Bronchial epithelial cell (primary cell): ENCODE measurements around the gene LAMA3. TPM values are rescaled to one million over a fixed set of nuclear protein-coding genes. Genes with fewer than 3 reads are reported as not detected.

Experiments used
- DNase-seq: peaks from one replicate; pipeline ENCODE4 v3.0.0-alpha.2; 2010; ENCODE audit warnings: low read depth
- FAIRE-seq: peaks from 2 replicates; lab custom pipeline; 2011; peaks lifted over from hg19 to GRCh38; lab: Jason Lieb, UNC
- H3K27me3 ChIP-seq: 2 replicates; pipeline ENCODE4 v1.5.1; 2011; ENCODE audit warnings: low read length; ENCODE audit not compliant: control insufficient read depth, insufficient read depth
- H3K36me3 ChIP-seq: 2 replicates; pipeline ENCODE4 v1.5.1; 2011; ENCODE audit warnings: low read length; ENCODE audit not compliant: control insufficient read depth, insufficient read depth
- H3K4me3 ChIP-seq: 2 replicates; pipeline ENCODE4 v1.5.1; 2011; ENCODE audit warnings: mild to moderate bottlenecking, low read depth, low read length, control low read depth
- CTCF ChIP-seq: IDR thresholded peaks from 2 replicates; pipeline ENCODE4 v1.5.1; 2011; ENCODE audit warnings: mild to moderate bottlenecking, moderate library complexity, low read length, control low read depth, inconsistent platforms; ENCODE audit not compliant: insufficient read depth, severe bottlenecking
- total RNA-seq: library from RNA; depleted of rRNA; stranded (reverse); fragments of >200 nt; gene quantifications from 2 replicates; pipeline ENCODE4 v1.2.1, GENCODE V29; 2014

The LAMA3 gene
- total RNA-seq, 1 donor from 2014 or later, result 531 TPM

DNA sequence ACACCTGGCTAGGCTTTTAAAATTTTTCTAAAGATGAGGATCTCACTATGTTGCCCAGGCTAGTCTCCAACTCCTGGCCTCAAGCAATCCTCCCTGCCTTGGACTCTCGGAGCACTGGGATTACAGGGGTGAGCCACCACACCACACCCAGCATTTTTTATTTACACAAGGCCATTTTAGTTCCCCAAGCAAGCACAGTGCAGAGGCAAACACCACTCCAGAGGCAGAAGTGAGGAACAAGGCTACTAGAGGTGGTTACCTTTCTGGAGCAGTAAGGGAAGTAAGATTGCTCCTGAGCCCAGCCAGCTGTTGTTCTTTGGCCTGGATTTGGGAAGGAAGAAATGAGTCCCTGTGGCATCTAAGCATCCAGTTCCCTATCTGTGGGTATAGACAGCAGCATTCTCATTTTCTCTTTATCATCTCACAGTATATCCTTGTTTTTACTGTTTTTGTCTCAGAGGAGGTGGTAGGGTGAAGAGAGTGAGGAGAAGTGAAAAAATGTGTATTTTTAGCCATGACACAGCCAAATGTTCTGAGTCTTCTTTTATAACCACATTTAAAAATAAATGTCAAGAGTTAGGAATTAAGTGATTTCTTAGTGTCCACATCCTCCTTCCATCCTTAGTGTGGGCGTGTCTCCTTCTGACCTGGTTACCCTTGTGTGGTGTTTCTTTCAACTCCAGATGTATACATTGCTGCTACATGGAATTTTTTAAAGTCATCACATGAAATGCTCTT is 314.8 kb downstream of the LAMA3 start:
- Histone ChIP-seq H3K36me3 (no peaks in the 10 kb centered on the region), H3K4me3 (no peak overlapping the region), H3K27me3 (no peaks in the 10 kb centered on the region)
- DNase-seq, result no peak
- TF ChIP-seq CTCF, result no peak
- FAIRE-seq, result no peak

Other genes with a start within 250 kb of the LAMA3 start
- 144 TPM in 2 replicates for gene RIOK3, start 236.2 kb upstream of the LAMA3 start, total RNA-seq
- gene RMC1, start 185.9 kb upstream of the LAMA3 start, total RNA-seq, result 27.4 and 28.4 TPM in 2 replicates
- gene NPC1, start 102.9 kb upstream of the LAMA3 start, total RNA-seq, result 78.3 and 100 TPM in 2 replicates
- 14.0 and 15.0 TPM in 2 replicates for gene ANKRD29, start 26.5 kb upstream of the LAMA3 start, total RNA-seq